HG03460 (cell line): Measurements from ENCODE around the gene SCYGR2.
"Not testable (repeated sequence)": the region's sequence is repeated elsewhere in the genome, so short reads cannot be mapped to it uniquely, and the experiment has no call there.

Experiments
- ATAC-seq: cut with Tn5 transposase; IDR thresholded peaks from one replicate; pipeline ENCODE4 v1.9.1; 2021; ENCODE audit not compliant: unreplicated experiment

SCYGR2 gene

GRCh38 chr2:227598835-227599503 is at the start of gene SCYGR2:
TSS of gene SCYGR2 (plus strand) at chr2:227598893. CDS start at chr2:227598893, 0 bp downstream.
- not testable (repeated sequence) for ATAC-seq

- ATAC-seq = no peak
These were observed 46.9 kb upstream of the SCYGR2 start for GRCh38 chr2:227551836-227552235.

- ATAC-seq = no peak
These were observed 36.1 kb upstream of the SCYGR2 start for GRCh38 chr2:227562581-227562980.

- ATAC-seq = no peak
These were observed 33.6 kb upstream of the SCYGR2 start for GRCh38 chr2:227565080-227565479.

- ATAC-seq = no peak
These were observed 32.7 kb upstream of the SCYGR2 start for GRCh38 chr2:227566012-227566411.

GRCh38 chr2:227568852-227569169 is 29.9 kb upstream of the SCYGR2 start:
- no peak for ATAC-seq

- no peak for ATAC-seq
These were observed 28.1 kb upstream of the SCYGR2 start for GRCh38 chr2:227570615-227571014.

- ATAC-seq = no peak
These were observed 22.6 kb upstream of the SCYGR2 start for GRCh38 chr2:227576110-227576509.

GRCh38 chr2:227576812-227577211 is 21.9 kb upstream of the SCYGR2 start:
- ATAC-seq = no peak

- no peak for ATAC-seq
These were observed 21.1 kb upstream of the SCYGR2 start for GRCh38 chr2:227577555-227577954.

- no peak for ATAC-seq
These were observed 20.1 kb upstream of the SCYGR2 start for GRCh38 chr2:227578642-227579041.

- ATAC-seq = no peak
These were observed 18.9 kb upstream of the SCYGR2 start for GRCh38 chr2:227579791-227580190.

- ATAC-seq = no peak
These were observed 16.3 kb upstream of the SCYGR2 start for GRCh38 chr2:227582369-227582768.

GRCh38 chr2:227592694-227593387 is 5.9 kb upstream of the SCYGR2 start:
- peak; percentile 87 for ATAC-seq

GRCh38 chr2:227595797-227596196 is 2.9 kb upstream of the SCYGR2 start:
- no peak for ATAC-seq

- no peak for ATAC-seq
These were observed 1.7 kb upstream of the SCYGR2 start for GRCh38 chr2:227597036-227597435.

GRCh38 chr2:227597998-227598397 is 695 bp upstream of the SCYGR2 start:
- ATAC-seq = no peak

- no peak for ATAC-seq
These were observed 3.7 kb downstream of the SCYGR2 start for GRCh38 chr2:227602358-227602757.

- no peak for ATAC-seq
These were observed 7.8 kb downstream of the SCYGR2 start for GRCh38 chr2:227606476-227606875.

- ATAC-seq = no peak
These were observed 9.2 kb downstream of the SCYGR2 start for GRCh38 chr2:227607941-227608340.

- peak; percentile 63 for ATAC-seq
These were observed 10.1 kb downstream of the SCYGR2 start for GRCh38 chr2:227608561-227609338.

GRCh38 chr2:227610123-227610522 is 11.4 kb downstream of the SCYGR2 start:
- no peak for ATAC-seq
